ENCODE data around the gene SPCS1. TPM values are rescaled to one million over a fixed set of nuclear protein-coding genes. Genes with fewer than 3 reads are reported as not detected.
"Not testable (repeated sequence)": the region's sequence is repeated elsewhere in the genome, so short reads cannot be mapped to it uniquely, and the experiment has no call there.

The SPCS1 gene
- total RNA-seq = 84.1 TPM
- long read RNA-seq, full-length matches to known transcripts = 127 of 139 reads
- long read RNA-seq, partial matches to known transcripts = 5 of 139 reads
- long read RNA-seq, other reads (novel, unspliced or antisense) = 7 of 139 reads

DNA sequence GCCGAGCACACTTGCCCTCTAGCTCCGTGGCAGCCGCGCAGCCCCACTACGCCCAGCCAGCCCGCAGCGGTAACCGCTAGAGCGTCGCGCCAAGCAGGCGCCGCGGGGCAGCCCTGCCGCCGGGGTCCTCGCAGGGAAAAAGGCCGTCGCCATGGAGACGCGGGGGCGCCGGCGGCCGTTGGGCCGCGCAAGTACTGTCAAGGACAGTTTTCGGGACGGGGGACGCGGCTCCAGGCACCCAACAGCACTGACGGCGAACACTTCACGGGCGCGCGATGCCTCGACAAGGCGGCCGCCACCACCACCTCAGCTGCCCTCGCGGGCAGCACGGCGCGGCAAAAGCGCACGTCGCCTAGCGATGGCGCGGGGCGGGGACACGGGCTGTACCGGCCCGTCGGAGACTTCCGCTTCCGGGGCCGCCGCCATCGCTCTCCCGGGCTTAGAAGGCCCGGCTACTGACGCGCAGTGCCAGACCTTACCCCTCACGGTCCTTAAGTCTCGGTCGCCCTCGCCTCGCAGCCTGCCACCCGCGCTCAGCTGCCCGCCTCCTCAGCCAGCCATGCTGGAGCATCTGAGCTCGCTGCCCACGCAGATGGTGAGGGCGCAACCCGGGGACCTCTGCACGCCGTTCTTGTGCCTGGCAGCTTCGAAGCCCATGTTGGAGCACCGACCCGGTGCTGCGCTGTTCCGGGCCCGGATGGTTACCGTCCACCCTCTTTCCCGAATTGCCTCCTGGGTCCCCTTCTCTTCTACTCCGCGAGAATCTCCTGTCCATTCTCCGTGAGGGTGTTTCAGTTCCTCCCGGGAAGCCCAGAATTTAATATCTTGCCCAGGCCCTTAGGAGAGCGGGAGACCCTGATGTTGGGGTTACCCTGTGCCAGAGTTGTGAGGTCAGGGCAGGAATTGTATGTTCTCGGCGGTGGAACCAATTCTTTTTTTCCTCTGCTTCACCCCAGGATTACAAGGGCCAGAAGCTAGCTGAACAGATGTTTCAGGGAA is at the start of gene SPCS1, which contains the start of gene GLT8D1:
Gene SPCS1, plus strand, starts transcription at position 419 of the 999 bp plus-strand sequence. Its CDS starts 141 bp downstream, at position 560.
Gene GLT8D1, minus strand, starts transcription at position 104 of the 999 bp plus-strand sequence. CDS start 5,331 bp downstream, outside the sequence.
- ATAC-seq (peak; percentile 95), DNase-seq (peak; percentile 93)
- intact Hi-C loops (cut with micrococcal nuclease) = no loop called here

GRCh38 chr3:52660046-52660445 is 45.9 kb upstream of the SPCS1 start:
- intact Hi-C loops (cut with micrococcal nuclease) = no loop called here
- DNase-seq (no peak), ATAC-seq (no peak)

DNA sequence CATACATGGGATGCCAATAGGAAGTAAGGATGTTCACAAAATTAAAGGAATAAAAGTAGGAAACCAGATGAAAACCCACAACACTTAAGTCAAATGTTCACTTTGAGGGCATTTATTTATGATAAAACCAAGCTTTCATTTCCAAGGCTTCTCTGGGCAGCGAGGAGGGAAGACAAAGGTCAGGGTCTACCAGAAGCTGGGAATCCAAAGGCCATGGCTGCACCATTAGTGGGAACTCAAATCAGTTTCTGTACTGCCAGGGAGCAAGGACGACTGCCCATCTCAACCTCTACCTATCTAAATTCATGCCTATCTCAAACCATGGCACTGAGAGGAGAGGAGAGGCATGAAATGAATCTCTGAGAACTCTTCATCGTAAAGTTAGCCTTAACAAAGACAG is 42.8 kb upstream of the SPCS1 start:
- DNase-seq (no peak), ATAC-seq (no peak)
- intact Hi-C loops (cut with micrococcal nuclease) = no loop called here

DNA sequence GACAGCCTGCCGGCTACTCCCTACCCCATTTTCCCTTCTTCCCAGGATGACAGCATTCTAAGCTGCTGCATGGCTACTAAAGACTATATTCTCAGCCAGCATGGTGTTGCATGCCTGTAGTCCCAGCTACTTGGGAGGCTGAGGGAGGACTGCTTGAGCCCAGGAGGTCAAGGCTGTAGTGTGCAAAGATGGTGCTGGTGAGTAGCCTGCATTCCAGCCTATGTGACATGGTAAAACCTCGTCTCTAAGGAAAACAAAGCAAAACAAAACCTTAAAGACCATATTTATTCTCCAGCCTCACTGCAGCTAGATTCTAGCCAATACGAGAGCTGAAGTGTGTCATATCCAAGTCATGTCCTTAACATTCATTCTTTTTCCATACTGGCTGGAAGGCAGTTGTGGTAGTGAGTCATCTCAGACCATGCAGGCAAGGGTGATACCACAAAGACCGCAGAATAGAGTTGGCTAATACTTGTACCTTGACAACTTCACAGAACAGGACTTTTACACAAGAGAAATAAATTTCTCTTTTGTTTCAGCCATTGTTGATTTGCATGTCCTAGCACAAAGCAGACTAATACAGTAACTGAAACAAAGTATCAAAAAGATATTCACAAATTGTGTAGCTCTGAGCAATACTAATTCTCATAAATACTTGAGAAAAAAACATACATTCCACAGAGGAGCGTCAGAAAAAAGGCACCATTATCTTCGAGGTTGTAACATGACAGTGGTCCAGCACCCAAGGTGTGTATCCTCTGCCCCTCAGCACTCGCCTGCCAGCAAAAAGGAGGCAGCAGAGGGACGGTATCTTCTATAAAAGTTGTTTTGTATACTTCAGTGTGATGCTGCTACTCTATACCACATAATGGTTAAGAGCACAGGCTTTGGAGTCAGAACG is 35.0 kb upstream of the SPCS1 start:
- intact Hi-C loops (cut with micrococcal nuclease) = no loop called here
- DNase-seq (no peak), ATAC-seq (peak; percentile 91)

DNA sequence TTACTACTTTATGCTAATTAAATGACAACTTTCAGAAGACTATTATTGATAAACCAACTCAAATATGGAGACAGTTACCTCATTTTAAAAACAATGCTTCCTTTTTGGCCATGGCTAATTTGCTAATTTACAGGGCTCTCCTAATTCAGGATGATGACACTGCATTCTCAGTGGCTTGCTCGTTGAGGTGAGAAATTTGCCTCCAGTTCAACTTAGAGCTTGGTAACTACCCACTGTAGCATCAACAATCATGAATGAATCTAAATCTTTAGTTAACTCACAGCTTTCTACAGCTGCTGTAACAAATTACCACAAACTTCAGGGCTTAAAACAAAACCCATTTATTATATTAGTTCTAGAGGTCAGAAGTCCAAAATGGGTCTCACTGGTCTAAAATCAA is 34.2 kb upstream of the SPCS1 start:
- no peak for ATAC-seq
- DNase-seq = no peak
- intact Hi-C loops (cut with micrococcal nuclease) = no loop called here

- ATAC-seq; DNase-seq; intact Hi-C loops (cut with micrococcal nuclease): not testable (repeated sequence)
These were observed 29.7 kb upstream of the SPCS1 start for GRCh38 chr3:52676201-52676600.

DNA sequence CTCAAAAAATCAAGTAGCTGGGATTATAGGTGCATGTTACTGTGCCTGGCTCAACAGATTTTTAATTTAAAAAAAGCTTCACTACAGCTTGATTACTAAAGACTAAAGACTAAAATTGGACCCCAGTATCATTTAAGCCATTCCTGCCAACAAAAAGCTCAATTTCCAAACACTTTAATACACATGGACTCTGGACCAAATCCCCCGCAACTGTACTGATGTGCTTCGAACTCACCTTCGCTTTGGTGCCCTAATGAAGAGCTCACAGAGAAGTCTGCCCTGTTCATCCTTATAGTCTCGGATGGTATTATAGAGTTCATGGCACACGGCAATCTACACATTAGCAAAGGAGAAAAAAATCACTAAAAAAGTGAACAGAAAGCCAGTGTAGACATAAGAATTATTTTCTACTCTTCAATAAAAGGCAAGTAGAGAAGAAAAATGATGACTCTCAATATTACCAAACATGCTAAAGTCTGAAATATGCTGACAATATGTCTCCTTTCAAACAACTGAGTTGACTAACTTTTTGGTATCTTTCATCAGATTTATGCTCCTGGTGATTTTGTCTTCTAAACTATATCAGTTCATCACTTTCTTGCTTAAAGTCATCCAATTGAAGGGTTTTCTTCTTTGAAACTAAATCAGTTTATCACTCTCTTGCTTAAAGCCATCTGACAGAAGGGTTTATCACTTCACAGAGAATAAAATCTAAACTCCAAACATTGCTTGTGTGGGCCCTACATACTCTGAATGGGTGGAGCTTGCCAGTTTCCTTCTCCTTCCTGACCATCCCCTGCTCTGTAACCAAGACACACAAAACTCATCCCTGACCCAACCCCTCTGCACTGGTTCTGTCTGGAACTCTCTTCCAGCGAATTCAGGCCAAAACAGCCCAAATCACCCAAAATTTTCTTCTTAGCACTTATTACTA is 27.4 kb upstream of the SPCS1 start:
- DNase-seq (no peak), ATAC-seq (no peak)
- intact Hi-C loops (cut with micrococcal nuclease) = no loop called here

DNA sequence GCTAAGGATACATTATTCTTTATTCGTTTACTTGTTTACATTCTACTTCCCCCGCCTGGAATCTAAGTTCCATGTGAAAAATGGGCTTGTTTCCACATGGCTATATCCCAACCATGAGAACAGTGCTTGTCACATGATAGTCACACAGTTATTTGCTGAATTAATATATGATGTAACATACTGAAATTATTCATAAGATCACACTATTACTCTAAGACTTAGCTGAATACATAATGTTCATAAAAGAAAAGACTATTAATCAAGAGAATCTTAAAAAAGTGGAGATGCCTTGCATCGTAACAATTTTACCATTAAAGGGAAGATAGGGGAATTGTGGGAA is 26.7 kb upstream of the SPCS1 start:
- ATAC-seq (no peak), DNase-seq (no peak)
- intact Hi-C loops (cut with micrococcal nuclease) = no loop called here

DNA sequence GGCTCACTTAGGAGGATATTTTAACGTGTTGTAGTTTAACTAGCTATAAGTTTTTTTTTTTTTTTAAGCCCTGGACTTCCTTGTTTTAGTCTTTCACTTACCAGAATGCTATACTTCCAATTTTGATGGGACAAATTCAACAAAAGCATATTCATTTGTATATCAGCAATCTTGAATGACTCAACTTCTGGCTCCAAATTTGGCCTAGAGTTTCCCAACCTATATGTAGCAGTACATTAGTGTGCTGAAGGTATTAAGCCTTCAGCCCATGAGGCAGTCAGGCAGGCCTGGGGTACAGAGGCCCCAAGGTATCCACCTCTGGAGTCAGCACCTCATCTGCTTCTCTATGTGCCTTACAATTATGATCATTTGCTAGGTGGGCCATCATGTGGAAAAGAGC is 26.1 kb upstream of the SPCS1 start:
- no peak for DNase-seq
- intact Hi-C loops (cut with micrococcal nuclease) = no loop called here
- no peak for ATAC-seq

DNA sequence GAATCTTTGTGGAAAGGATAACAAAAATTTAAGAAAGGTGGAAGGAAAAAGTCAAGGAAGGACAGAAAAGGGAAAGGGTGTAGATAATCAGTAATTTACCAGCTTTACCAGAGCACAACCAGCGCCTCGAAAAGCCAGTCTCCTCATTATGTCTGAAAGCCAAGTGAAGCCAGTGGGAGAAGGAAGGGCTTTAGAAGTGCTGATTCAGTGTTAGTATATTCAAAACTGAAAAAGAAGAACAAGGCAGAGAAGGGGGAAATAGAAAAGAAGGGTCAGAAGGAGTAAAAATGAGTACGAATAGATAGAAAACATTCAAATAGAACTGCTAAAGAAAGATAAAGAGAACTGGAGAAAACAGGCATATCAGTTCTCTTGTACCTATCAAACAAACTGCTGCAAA is 24.3 kb upstream of the SPCS1 start:
- no peak for DNase-seq
- no peak for ATAC-seq
- intact Hi-C loops (cut with micrococcal nuclease) = no loop called here

DNA sequence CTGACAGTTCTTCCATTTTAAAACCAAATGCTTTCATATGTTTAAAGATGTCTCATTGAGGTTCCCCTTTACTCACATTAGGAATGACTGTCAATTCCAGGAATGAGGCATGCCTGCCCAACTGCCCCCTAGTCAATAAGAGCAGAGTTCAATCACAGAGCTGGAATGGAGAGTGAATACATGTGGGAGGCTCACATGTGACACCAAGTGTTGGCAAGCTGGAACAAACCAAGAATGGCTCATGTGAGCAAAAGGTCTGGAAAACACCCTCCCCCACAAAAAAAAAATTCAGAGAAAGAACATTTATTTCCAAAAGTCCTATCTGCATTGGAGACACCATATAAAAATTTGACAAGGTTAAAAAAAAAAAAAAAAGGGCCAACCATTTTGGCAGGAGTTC is 23.9 kb upstream of the SPCS1 start:
- DNase-seq (no peak), ATAC-seq (peak; percentile 13)
- intact Hi-C loops (cut with micrococcal nuclease) = no loop called here

GRCh38 chr3:52683611-52684010 is 22.3 kb upstream of the SPCS1 start:
- DNase-seq (no peak), ATAC-seq (no peak)
- intact Hi-C loops (cut with micrococcal nuclease) = no loop called here

- ATAC-seq (no peak), DNase-seq (no peak)
- intact Hi-C loops (cut with micrococcal nuclease) = no loop called here
These were observed 21.7 kb upstream of the SPCS1 start for GRCh38 chr3:52684184-52684583.

- intact Hi-C loops (cut with micrococcal nuclease) = no loop called here
- ATAC-seq = peak; percentile 94
- peak; percentile 91 for DNase-seq
These were observed 20.6 kb upstream of the SPCS1 start for GRCh38 chr3:52685285-52685708.

DNA sequence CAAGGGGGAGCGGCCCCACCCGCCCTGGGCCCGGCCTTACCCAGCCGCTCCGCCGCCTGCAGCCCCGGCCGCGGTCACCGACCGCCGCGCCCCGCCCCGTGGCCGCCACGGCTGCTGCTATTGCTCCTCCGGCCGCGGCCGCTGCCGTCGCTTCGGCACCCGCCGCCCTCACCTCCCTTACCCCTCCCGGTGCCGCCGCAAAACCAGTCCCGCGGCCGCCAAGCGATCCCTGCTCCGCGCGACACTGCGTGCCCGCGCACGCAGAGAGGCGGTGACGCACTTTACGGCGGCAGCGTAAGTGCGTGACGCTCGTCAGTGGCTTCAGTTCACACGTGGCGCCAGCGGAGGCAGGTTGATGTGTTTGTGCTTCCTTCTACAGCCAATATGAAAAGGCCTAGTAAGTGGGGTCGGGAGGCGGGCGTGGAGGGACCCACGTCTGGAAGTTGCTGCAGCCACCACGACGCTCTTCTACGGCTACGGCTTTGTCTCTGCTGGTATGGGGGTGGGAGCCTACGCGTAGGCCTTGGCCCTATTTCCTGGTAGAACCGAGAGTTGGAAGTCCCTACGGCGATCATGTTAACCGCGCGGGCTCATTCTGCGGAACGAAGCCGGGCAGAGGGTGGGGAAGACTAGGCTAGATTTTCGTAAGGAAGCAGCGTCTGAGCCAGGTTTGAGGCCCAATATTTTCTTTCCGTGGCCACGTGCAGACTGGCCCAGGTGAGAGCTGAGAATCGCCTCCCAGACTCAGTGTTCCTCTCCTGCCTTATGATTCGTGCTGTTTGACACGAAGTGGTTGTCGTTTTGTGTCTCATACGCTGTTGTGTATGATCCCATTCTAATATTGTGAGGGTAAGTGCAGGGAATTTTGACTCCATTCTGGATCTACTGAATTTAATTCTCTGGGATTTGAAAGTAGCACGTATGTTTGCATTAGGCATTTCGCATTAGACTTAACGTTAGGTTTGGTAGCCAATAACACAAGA is 19.9 kb upstream of the SPCS1 start, which contains the start of the genes GNL3 and PBRM1:
Gene GNL3, plus strand, starts transcription at position 324 of the 983 bp plus-strand sequence. Its CDS starts 61 bp downstream, at position 385.
Gene PBRM1, minus strand, starts transcription at position 205 of the 983 bp plus-strand sequence.
- peak; percentile 96 for DNase-seq
- intact Hi-C loops (cut with micrococcal nuclease) = no loop called here
- ATAC-seq = peak; percentile 91

- DNase-seq = no peak
- ATAC-seq = no peak
- intact Hi-C loops (cut with micrococcal nuclease) = no loop called here
These were observed 17.6 kb upstream of the SPCS1 start for GRCh38 chr3:52688266-52688665.

DNA sequence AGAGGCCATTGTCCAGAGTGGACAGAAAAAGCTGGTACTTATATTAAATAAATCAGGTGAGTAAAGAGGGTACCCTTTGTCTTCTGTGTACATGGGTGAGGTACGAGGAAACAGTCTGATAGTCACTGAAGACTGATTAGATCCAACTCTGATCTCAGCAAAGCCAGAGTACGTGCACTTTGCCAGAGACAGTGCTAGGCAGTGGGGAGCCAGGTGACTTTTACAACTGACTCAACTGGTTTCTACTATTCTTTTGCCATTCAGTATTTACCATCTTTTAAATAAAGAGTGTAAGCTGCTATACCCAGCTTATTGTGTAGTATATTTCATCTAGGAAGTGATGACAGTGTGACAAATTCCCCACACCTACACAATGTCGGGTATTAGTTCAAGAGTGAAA is 16.8 kb upstream of the SPCS1 start:
- DNase-seq (no peak), ATAC-seq (no peak)
- intact Hi-C loops (cut with micrococcal nuclease) = no loop called here
